Adrenal gland (tissue), 12 donors: ENCODE results near the gene COL23A1. TPM values are rescaled to one million over a fixed set of nuclear protein-coding genes. Genes with fewer than 3 reads are reported as not detected.

Experiments used
- DNase-seq, 7 donors: peaks; one replicate each; pipeline ENCODE4 v3.0.0-alpha.2; 2019 to 2020
- H3K27ac ChIP-seq, 5 donors: fragments of 200-600 bp; sonication (generic) in 4 of 5; 1 replicate in 3 of 5; 2 replicates in 2 of 5; pipeline versions ENCODE4 v1.5.1 to v1.8.0; 2016 to 2020; ENCODE audit warnings: mild to moderate bottlenecking in 1 of 5
- H3K27me3 ChIP-seq: fragments of 200-600 bp; 2 replicates; pipeline ENCODE4 v1.8.0; 2021
- H3K36me3 ChIP-seq, 2 donors: fragments of 200-600 bp; replicated peaks in 1 of 2; 1 replicate in 1 of 2; 2 replicates in 1 of 2; pipeline versions ENCODE4 v1.5.1 to v1.8.0; 2018 to 2022
- H3K4me1 ChIP-seq, 2 donors: fragments of 200-600 bp; replicated peaks in 1 of 2; 1 replicate in 1 of 2; 2 replicates in 1 of 2; pipeline versions ENCODE4 v1.5.1 to v1.8.0; 2018 to 2021
- H3K4me3 ChIP-seq, 4 donors: fragments of 200-600 bp; sonication (generic) in 3 of 4; one replicate each; pipeline ENCODE4 v1.5.1; 2016 to 2018
- H3K9me3 ChIP-seq, 3 donors: fragments of 200-600 bp; sonication (generic) in 1 of 3; replicated peaks in 1 of 3; 1 replicate in 2 of 3; 2 replicates in 1 of 3; pipeline versions ENCODE4 v1.5.1 to v1.8.0; 2016 to 2021
- POLR2A ChIP-seq, 2 donors: fragments of 450-650 bp; IDR thresholded peaks; one replicate each; pipeline ENCODE4 v1.6.1; 2017; ENCODE audit warnings: antibody characterized with exemption in 2 of 2, mild to moderate bottlenecking in 2 of 2, moderate library complexity in 1 of 2
- WGBS, 4 donors: extraction: QIAGEN DNeasy Blood & Tissue Kit in 2 of 4; methylation state at CpG; one replicate each; pipeline versions ENCODE4 v1.1.5 to v1.1.7; 2013 to 2017; 5-methylcytosine and 5-hydroxymethylcytosine counted together
- intact Hi-C, 2 donors: fragments of 100-400 bp; cut with DNase I; formaldehyde crosslinking; loops; one replicate each; pipeline versions ENCODE4 v1.14.1 to v1.15.0; 2022 to 2023
- polyA plus RNA-seq, 3 donors: library from polyadenylated mRNA; stranded (reverse); fragments of 200-250 nt in 2 of 3; fragments of 350-450 nt in 1 of 3; fragmentation: Illumina TruSeq in 1 of 3; extraction: RNeasy Lipid Tissue Mini Kit (QIAGEN cat#74804) in 1 of 3; gene quantifications; one replicate each; pipeline ENCODE4 v1.2.3, GENCODE V29; 2013 to 2014
- total RNA-seq, 9 donors: library from RNA; depleted of rRNA in 4 of 9; stranded (reverse); fragments of >200 nt in 4 of 9; fragments of 120-200 nt in 1 of 9; fragmentation: NEBNext Ultra II Directional in 1 of 9; extraction: Animal tissue kit (Norgen Biotek cat#: 25700) in 1 of 9; gene quantifications; one replicate each; pipeline versions ENCODE4 v1.1.0 to v1.2.4, GENCODE V29; 2013 to 2023
- TF ChIP-seq, protein P1 (sequence below), 6 experiments: fragments of 450-650 bp in 4 of 6; fragments of 200-600 bp in 2 of 6; sonication (generic) in 1 of 6; IDR thresholded peaks; 1 replicate in 5 of 6; 2 replicates in 1 of 6; pipeline versions ENCODE4 v1.5.1 to v1.8.0; 2016 to 2021; ENCODE audit warnings: antibody characterized with exemption in 6 of 6, mild to moderate bottlenecking in 2 of 6, moderate library complexity in 1 of 6
- donor health status: healthy with polysubstance abuse.
- donor health status: Bipolar disorder and iron deficiency.
- donor health status: DM: yes; HTN: yes; CAD: no.
- donor health status: DM: no; HTN: no; CAD: no.
- donor health status: DM: no; HTN: no; CAD: no.
- donor health status: DM: yes; HTN: yes; CAD: no.

Gene COL23A1
- total and polyA plus RNA-seq, 12 donors, result 0.09 to 4.4 (median 0.88) TPM

DNA sequence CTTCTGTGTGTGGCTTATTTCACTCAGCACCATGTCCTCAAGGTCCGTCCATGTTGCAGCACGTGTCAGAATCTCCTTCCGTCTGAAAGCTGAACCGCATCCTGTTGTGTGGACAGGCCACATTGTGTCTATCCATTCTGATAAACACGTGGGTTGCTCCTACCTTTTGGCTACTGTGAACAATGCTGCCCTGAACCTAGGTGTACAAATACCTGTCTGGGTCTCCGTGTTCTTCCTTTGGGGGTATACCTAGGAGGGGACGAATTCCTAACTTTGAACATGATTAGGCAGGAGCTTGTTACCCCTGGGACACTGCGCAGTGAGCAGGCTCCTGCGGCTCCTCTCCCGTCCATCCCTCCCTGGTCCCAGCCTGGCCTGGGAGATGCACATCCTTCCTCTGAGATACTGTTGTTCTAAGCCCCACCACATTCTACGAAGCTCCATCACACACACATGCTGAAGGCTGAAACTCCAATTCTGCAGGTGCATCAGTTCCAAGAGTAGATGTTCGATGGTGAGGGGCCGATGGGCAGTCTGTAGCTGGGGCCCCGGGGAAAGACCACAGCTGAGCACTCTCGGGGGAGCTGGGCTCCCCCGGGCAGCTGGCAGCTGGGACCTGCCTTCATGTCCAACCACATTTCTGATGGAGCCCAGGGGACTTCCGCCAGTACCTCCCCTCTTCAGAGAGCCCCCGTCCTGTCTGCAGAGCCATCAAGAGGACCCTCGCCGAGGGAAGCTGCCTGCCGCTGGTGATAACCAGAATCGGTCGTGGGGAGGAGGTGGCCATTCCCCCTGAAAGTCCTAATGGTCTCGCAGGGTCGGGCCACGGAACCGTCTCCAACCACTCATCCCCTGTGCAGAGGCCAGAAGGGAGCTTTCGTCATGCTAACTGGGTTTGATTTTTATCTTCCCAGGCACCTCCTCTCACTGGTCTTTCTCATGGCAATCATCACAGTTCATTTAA is 120.9 kb downstream of the COL23A1 start:
- TF ChIP-seq, protein P1, sequence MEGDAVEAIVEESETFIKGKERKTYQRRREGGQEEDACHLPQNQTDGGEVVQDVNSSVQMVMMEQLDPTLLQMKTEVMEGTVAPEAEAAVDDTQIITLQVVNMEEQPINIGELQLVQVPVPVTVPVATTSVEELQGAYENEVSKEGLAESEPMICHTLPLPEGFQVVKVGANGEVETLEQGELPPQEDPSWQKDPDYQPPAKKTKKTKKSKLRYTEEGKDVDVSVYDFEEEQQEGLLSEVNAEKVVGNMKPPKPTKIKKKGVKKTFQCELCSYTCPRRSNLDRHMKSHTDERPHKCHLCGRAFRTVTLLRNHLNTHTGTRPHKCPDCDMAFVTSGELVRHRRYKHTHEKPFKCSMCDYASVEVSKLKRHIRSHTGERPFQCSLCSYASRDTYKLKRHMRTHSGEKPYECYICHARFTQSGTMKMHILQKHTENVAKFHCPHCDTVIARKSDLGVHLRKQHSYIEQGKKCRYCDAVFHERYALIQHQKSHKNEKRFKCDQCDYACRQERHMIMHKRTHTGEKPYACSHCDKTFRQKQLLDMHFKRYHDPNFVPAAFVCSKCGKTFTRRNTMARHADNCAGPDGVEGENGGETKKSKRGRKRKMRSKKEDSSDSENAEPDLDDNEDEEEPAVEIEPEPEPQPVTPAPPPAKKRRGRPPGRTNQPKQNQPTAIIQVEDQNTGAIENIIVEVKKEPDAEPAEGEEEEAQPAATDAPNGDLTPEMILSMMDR (IDR thresholded peaks at IDR 0.05), result no peak
- TF ChIP-seq POLR2A (IDR thresholded peaks at IDR 0.05), result no peak
- H3K27ac ChIP-seq, result peak overlapping the region in 1 of 5 donors; percentile 16
- no peaks in the 10 kb centered on the region for H3K36me3 ChIP-seq
- no peaks in the 10 kb centered on the region for H3K9me3 ChIP-seq
- DNase-seq, result peak in 2 of 7 donors; percentile 8 to 30
- H3K4me3 ChIP-seq, result no peak overlapping the region
- 67 to 82% (median 75%) methylated on average over 17 to 28 of the region's 28 CpGs for WGBS, 4 donors
- intact Hi-C loops, result no loop called here
- H3K4me1 ChIP-seq, result peaks cover 0 to 12% of the 10 kb centered on the region in 2 donors
- no peaks in the 10 kb centered on the region for H3K27me3 ChIP-seq

DNA sequence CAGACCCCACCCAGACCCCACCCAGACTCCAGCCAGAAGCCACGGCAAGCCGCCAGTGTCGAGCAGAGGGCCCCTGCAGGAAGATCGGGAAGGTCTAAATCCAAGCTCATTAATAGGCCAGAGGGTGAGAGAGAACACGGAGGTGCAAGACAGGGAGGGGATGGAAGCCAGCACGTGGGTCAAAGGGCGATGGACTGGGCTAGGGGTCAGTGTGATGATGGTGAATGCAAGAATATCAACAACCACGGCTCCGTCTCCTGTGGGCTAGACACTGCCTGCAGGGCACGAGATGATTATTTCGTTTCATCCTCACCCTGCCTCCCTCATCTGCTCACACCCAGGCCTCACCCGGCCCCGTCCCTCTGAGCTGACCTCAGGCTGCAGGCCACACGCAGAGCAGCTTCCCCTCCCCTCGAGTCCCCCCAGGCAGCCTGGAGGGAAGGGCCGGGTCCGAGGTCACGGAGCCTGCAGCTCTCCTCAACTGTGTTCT is 122.0 kb downstream of the COL23A1 start:
- Histone ChIP-seq H3K4me1 (peaks cover 0 to 12% of the 10 kb centered on the region in 2 donors), H3K36me3 (no peaks in the 10 kb centered on the region), H3K27me3 (no peaks in the 10 kb centered on the region), H3K9me3 (no peaks in the 10 kb centered on the region), H3K4me3 (no peak overlapping the region), H3K27ac (peak overlapping the region in 3 of 5 donors; percentile 7 to 75 (median 49))
- intact Hi-C loops, result no loop called here
- 42 to 66% (median 60%) methylated on average over 15 to 18 of the region's 18 CpGs for WGBS, 4 donors
- TF ChIP-seq POLR2A (IDR thresholded peaks at IDR 0.05), result no peak
- TF ChIP-seq, protein P1 (IDR thresholded peaks at IDR 0.05), result no peak
- DNase-seq, result peak in 2 of 7 donors; percentile 19 to 42

DNA sequence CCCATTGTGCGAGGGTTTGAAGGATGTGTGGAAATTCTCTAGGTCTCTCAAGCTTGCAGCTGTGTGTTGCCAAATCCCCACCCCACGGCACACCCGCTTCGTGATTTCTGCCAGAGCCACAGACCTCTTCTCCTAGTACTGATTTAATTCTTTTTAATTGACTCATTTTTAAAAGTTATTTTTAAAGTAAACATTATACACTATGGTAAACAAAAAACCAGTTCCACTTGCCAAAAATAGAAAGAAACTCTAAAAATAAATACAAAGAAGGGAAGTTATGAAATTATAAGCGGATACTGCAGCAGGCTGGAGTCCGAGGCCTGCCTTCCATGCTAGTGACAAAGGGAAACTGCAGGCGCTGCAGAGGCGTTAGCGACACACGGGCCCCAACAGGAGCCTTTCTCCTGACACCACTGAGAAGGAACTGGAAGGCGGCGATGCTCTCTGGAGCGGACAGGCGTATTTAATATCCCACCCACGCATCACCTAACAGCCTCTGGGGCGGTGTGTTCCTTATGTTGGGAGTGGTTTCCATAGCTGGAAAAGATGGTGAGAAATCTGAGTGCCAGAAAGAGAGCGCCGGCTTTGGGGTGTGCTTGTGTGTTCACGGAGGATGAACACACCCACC is 122.5 kb downstream of the COL23A1 start:
- intact Hi-C loops, result no loop called here
- peak overlapping the region in 3 of 5 donors; percentile 7 to 79 (median 49) for H3K27ac ChIP-seq
- H3K4me3 ChIP-seq, result no peak overlapping the region
- no peaks in the 10 kb centered on the region for H3K9me3 ChIP-seq
- WGBS, 4 donors, result 42 to 61% (median 55%) methylated on average over 16 to 19 of the region's 19 CpGs
- H3K36me3 ChIP-seq, result no peaks in the 10 kb centered on the region
- H3K4me1 ChIP-seq, result peaks cover 0 to 12% of the 10 kb centered on the region in 2 donors
- no peaks in the 10 kb centered on the region for H3K27me3 ChIP-seq
- DNase-seq, result peak in 6 of 7 donors; percentile 33 to 67 (median 40)
- TF ChIP-seq, protein P1 (IDR thresholded peaks at IDR 0.05), result no peak
- TF ChIP-seq POLR2A (IDR thresholded peaks at IDR 0.05), result no peak

DNA sequence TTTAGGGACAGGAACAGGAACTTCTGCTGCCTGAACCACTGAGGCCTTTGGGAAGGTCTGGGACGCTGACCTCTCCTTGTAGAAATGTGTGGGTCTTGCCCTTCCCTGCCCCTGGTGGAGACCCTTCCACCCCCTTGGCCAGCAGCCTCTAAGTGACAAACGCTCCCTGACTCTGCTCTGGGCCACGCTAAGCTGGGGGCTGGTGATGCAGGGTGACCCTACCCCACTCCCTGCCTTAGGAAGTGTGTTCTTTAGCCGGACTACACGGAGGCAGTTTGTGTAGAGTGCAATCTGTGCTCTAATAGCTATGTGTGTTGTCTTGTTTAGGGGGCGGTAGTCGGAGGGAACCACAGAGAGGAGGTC is 123.0 kb downstream of the COL23A1 start:
- peak overlapping the region in 3 of 5 donors; percentile 49 to 79 (median 51) for H3K27ac ChIP-seq
- WGBS, 4 donors, result 49 to 63% (median 55%) methylated on average over 3 to 7 of the region's 7 CpGs
- no peaks in the 10 kb centered on the region for H3K36me3 ChIP-seq
- DNase-seq, result peak in 1 of 7 donors; percentile 39
- intact Hi-C loops, result no loop called here
- TF ChIP-seq, protein P1 (IDR thresholded peaks at IDR 0.05), result no peak
- no peak for TF ChIP-seq POLR2A (IDR thresholded peaks at IDR 0.05)
- H3K4me1 ChIP-seq, result peaks cover 0 to 12% of the 10 kb centered on the region in 2 donors
- no peaks in the 10 kb centered on the region for H3K9me3 ChIP-seq
- no peaks in the 10 kb centered on the region for H3K27me3 ChIP-seq
- H3K4me3 ChIP-seq, result no peak overlapping the region
